Measurements from ENCODE around the gene PIAS3. TPM values are rescaled to one million over a fixed set of nuclear protein-coding genes. Genes with fewer than 3 reads are reported as not detected.

Gene PIAS3
- total RNA-seq, 3 donors from 2014 or later (not counting 1 experiment from before 2014, with no cell fraction given): 40.1 to 53.3 (median 51.0) TPM

- 92% methylated on average over 7 of the region's 7 CpGs for WGBS (ENCODE audit: insufficient coverage)
- peaks cover 37% of the 10 kb centered on the region for H3K36me3 ChIP-seq (ENCODE audit: control insufficient read depth, insufficient read depth, low read length)
Measured at GRCh38 chr1:145855426-145855948, 3.4 kb downstream of the PIAS3 start.

GRCh38 chr1:145849356-145850160 lies 9.3 kb downstream of the PIAS3 start:
- Histone ChIP-seq H3K9me3 (ENCODE audit: control insufficient read depth, insufficient read depth, low read length) (no peaks in the 10 kb centered on the region), H3K27me3 (ENCODE audit: control insufficient read depth, insufficient read depth, low read length) (no peaks in the 10 kb centered on the region), H3K4me3 (ENCODE audit: low read length) (no peak overlapping the region), H3K4me1 (ENCODE audit: control insufficient read depth, insufficient read depth, low read length) (peaks cover 19% of the 10 kb centered on the region), H3K27ac (ENCODE audit: low read length) (no peak overlapping the region), H3K36me3 (ENCODE audit: control insufficient read depth, insufficient read depth, low read length) (peaks cover 36% of the 10 kb centered on the region)
- DNase-seq (peak in 1 of 2 donors; percentile 29), ATAC-seq (no peak)
- Mint-ChIP-seq H3K27ac (no peak overlapping the region), H3K27me3 (ENCODE audit: low read depth in 2 of 2) (no peaks in the 10 kb centered on the region), H3K4me3 (no peak overlapping the region), H3K9me3 (no peaks in the 10 kb centered on the region), H3K4me1 (no peaks in the 10 kb centered on the region), H3K36me3 (no peaks in the 10 kb centered on the region)
- intact Hi-C loops (cut with micrococcal nuclease): loop anchor here (5.0 kb wide), 2 partner anchors 113 to 128 kb away; partner anchors contain the start of genes ANKRD34A and POLR3GL
- 93% methylated on average over 15 of the region's 15 CpGs for WGBS (ENCODE audit: insufficient coverage)
- peak; percentile 16 for TF ChIP-seq CTCF (IDR thresholded peaks at IDR 0.05)

More at GRCh38 chr1:145855426-145855948, 3.4 kb downstream of the PIAS3 start:
- intact Hi-C loops (cut with micrococcal nuclease): loop anchor here (5.0 kb wide), 1 partner anchor 182 kb away; no protein-coding TSS in a partner anchor
- H3K9me3 Mint-ChIP-seq: no peaks in the 10 kb centered on the region
- TF ChIP-seq CTCF (IDR thresholded peaks at IDR 0.05): no peak
- H3K27ac Mint-ChIP-seq: no peak overlapping the region
- DNase-seq (no peak), ATAC-seq (no peak)
- peaks cover 8% of the 10 kb centered on the region for H3K36me3 Mint-ChIP-seq
- peaks cover 18% of the 10 kb centered on the region for H3K4me1 ChIP-seq (ENCODE audit: control insufficient read depth, insufficient read depth, low read length)
- H3K9me3 ChIP-seq (ENCODE audit: control insufficient read depth, insufficient read depth, low read length): no peaks in the 10 kb centered on the region
- no peaks in the 10 kb centered on the region for H3K27me3 ChIP-seq (ENCODE audit: control insufficient read depth, insufficient read depth, low read length)
- H3K27me3 Mint-ChIP-seq (ENCODE audit: low read depth in 2 of 2): no peaks in the 10 kb centered on the region
- no peak overlapping the region for H3K4me3 Mint-ChIP-seq
- no peak overlapping the region for H3K27ac ChIP-seq (ENCODE audit: low read length)
- no peak overlapping the region for H3K4me3 ChIP-seq (ENCODE audit: low read length)
- peaks cover 11 to 36% of the 10 kb centered on the region in 2 donors for H3K4me1 Mint-ChIP-seq

GRCh38 chr1:145847827-145848226 lies 11.1 kb downstream of the PIAS3 start:
- Mint-ChIP-seq H3K4me3 (peak overlapping the region; percentile 14), H3K36me3 (no peaks in the 10 kb centered on the region), H3K9me3 (no peaks in the 10 kb centered on the region), H3K27me3 (ENCODE audit: low read depth in 2 of 2) (no peaks in the 10 kb centered on the region), H3K4me1 (no peaks in the 10 kb centered on the region), H3K27ac (peak overlapping the region in 1 of 2 donors; percentile 27)
- intact Hi-C loops (cut with micrococcal nuclease): loop anchor here (5.0 kb wide), 2 partner anchors 114 to 129 kb away; partner anchors contain the start of genes ANKRD34A and POLR3GL
- no peaks in the 10 kb centered on the region for H3K9me3 ChIP-seq (ENCODE audit: control insufficient read depth, insufficient read depth, low read length)
- H3K27ac ChIP-seq (ENCODE audit: low read length): no peak overlapping the region
- H3K4me3 ChIP-seq (ENCODE audit: low read length): no peak overlapping the region
- DNase-seq: no peak
- no peak for ATAC-seq
- 93% methylated on average over 2 of the region's 3 CpGs for WGBS (ENCODE audit: insufficient coverage)
- peaks cover 20% of the 10 kb centered on the region for H3K4me1 ChIP-seq (ENCODE audit: control insufficient read depth, insufficient read depth, low read length)
- no peaks in the 10 kb centered on the region for H3K27me3 ChIP-seq (ENCODE audit: control insufficient read depth, insufficient read depth, low read length)
- TF ChIP-seq CTCF (IDR thresholded peaks at IDR 0.05): no peak
- peaks cover 29% of the 10 kb centered on the region for H3K36me3 ChIP-seq (ENCODE audit: control insufficient read depth, insufficient read depth, low read length)
